HCT116 (cell line): ENCODE data around the gene TMEM131. TPM values are rescaled to one million over a fixed set of nuclear protein-coding genes. Genes with fewer than 3 reads are reported as not detected.

Experiments used
- ATAC-seq: fragments of 200-7000 bp; cut with Tn5 transposase; 2 replicates; pipeline ENCODE4 v1.9.1; 2020; ENCODE audit warnings: mild to moderate bottlenecking, moderate library complexity
- BruUV-seq: library from RNA; stranded (reverse); fragments of 400-500 nt; replicated peaks from 2 replicates; lab custom pipeline; 2021; lab: Mats Ljungman, UMichigan
- CTCF ChIA-PET: fragments of 300-600 bp; sonication (Branson Sonifier 250); formaldehyde crosslinking; loops from one replicate; lab custom pipeline; 2021; ENCODE audit warnings: antibody characterized with exemption; lab: Charles Lee
- POLR2A ChIA-PET: fragments of 300-600, 350-600 bp; sonication (Branson Sonifier 250); formaldehyde crosslinking; loops from one replicate; lab custom pipeline; 2021; ENCODE audit warnings: antibody characterized with exemption; lab: Charles Lee
- RAD21 ChIA-PET, 2 experiments: fragments of 300-600 bp; sonication (Branson Sonifier 250); formaldehyde crosslinking; loops; one replicate each; lab custom pipeline; 2023; ENCODE audit warnings: low total read pairs in 2 of 2; ENCODE audit not compliant: uncharacterized antibody in 2 of 2, unreplicated experiment in 2 of 2, low non-redundant PET in 1 of 2; lab: Charles Lee
- DNase-seq: peaks from one replicate; pipeline ENCODE4 v3.0.0-alpha.2; 2010; ENCODE audit warnings: low read depth, low spot score
- H2AFZ ChIP-seq: fragments of 200-600 bp; shearing (Covaris generic), sonication (generic); 2 replicates; pipeline ENCODE4 v1.6.1; 2017; ENCODE audit warnings: low read depth, mixed run types, mixed read lengths, antibody characterized with exemption, low read length; ENCODE audit not compliant: poor library complexity, severe bottlenecking
- H3K27ac ChIP-seq: 2 replicates; pipeline ENCODE4 v1.5.1; 2012; ENCODE audit warnings: low read depth, low read length
- H3K27me3 ChIP-seq: fragments of 200-600 bp; sonication (generic); 2 replicates; pipeline ENCODE4 v1.6.1; 2016; ENCODE audit warnings: mixed run types, low read length, mixed read lengths; ENCODE audit not compliant: insufficient read depth
- H3K36me3 ChIP-seq, 2 experiments: fragments of 200-500 bp in 1 of 2; fragments of 200-600 bp in 1 of 2; sonication (Bioruptor generic) in 1 of 2; sonication (generic) in 1 of 2; 2 replicates each; pipeline versions ENCODE4 v1.5.1 to v1.6.1; 2014 to 2016; ENCODE audit warnings: low read length in 2 of 2, inconsistent platforms in 1 of 2, mixed read lengths in 1 of 2, mixed run types in 1 of 2; ENCODE audit not compliant: insufficient read depth in 2 of 2, control insufficient read depth in 1 of 2
- H3K4me1 ChIP-seq, 2 experiments: fragments of 200-600 bp in 1 of 2; sonication (generic) in 1 of 2; 2 replicates each; pipeline versions ENCODE4 v1.5.1 to v1.6.1; 2012 to 2017; ENCODE audit warnings: low read length in 2 of 2, inconsistent platforms in 1 of 2, mild to moderate bottlenecking in 1 of 2, mixed read lengths in 1 of 2, mixed run types in 1 of 2, moderate library complexity in 1 of 2; ENCODE audit not compliant: insufficient read depth in 2 of 2, control insufficient read depth in 1 of 2
- H3K4me2 ChIP-seq: fragments of 200-600 bp; sonication (generic); 2 replicates; pipeline ENCODE4 v1.6.1; 2017; ENCODE audit warnings: mixed run types, low read length, mixed read lengths
- H3K4me3 ChIP-seq, 2 experiments: fragments of 200-600 bp in 1 of 2; sonication (generic) in 1 of 2; replicated peaks in 1 of 2; 2 replicates each; pipeline ENCODE4 v1.5.1; 2011 to 2016; ENCODE audit warnings: low read length in 2 of 2, control low read depth in 1 of 2, low read depth in 1 of 2, mild to moderate bottlenecking in 1 of 2, mixed read lengths in 1 of 2, mixed run types in 1 of 2
- H3K79me2 ChIP-seq: fragments of 200-600 bp; sonication (generic); 2 replicates; pipeline ENCODE4 v1.6.1; 2017; ENCODE audit warnings: mild to moderate bottlenecking, mixed run types, low read length, moderate library complexity, mixed read lengths; ENCODE audit not compliant: insufficient read depth
- H3K9ac ChIP-seq: fragments of 200-600 bp; sonication (generic); 2 replicates; pipeline ENCODE4 v1.6.1; 2016; ENCODE audit warnings: low read length, mixed read lengths
- H3K9me2 ChIP-seq: fragments of 200-600 bp; sonication (generic), shearing (Covaris generic); 2 replicates; pipeline ENCODE4 v1.6.1; 2017; ENCODE audit warnings: mixed run types, mild to moderate bottlenecking, moderate library complexity; ENCODE audit not compliant: insufficient read depth
- H3K9me3 ChIP-seq, 2 experiments: fragments of 200-500 bp in 1 of 2; fragments of 200-600 bp in 1 of 2; sonication (Bioruptor generic) in 1 of 2; sonication (generic) in 1 of 2; 2 replicates each; pipeline ENCODE4 v1.6.1; 2014 to 2017; ENCODE audit warnings: low read length in 2 of 2, mixed read lengths in 2 of 2, inconsistent platforms in 1 of 2, low read depth in 1 of 2, mild to moderate bottlenecking in 1 of 2, mixed run types in 1 of 2, moderate library complexity in 1 of 2; ENCODE audit not compliant: control insufficient read depth in 1 of 2, insufficient read depth in 1 of 2
- H4K20me1 ChIP-seq: fragments of 200-600 bp; sonication (generic), shearing (Covaris generic); 2 replicates; pipeline ENCODE4 v1.6.1; 2017; ENCODE audit warnings: mixed run types, mild to moderate bottlenecking, moderate library complexity; ENCODE audit not compliant: insufficient read depth
- CEBPB ChIP-seq: IDR thresholded peaks from 2 replicates; pipeline ENCODE4 v1.6.1; 2012; ENCODE audit warnings: low read depth
- CTCF ChIP-seq, 3 experiments: fragments of 200-600 bp in 1 of 3; sonication (generic) in 1 of 3; IDR thresholded peaks in 2 of 3; conservative IDR thresholded peaks in 1 of 3; 2 replicates each; pipeline ENCODE4 v1.5.1; 2012 to 2017; ENCODE audit warnings: low read depth in 2 of 3, low read length in 2 of 3, antibody characterized with exemption in 1 of 3, borderline replicate concordance in 1 of 3, control low read depth in 1 of 3, mild to moderate bottlenecking in 1 of 3, mixed read lengths in 1 of 3, mixed run types in 1 of 3, moderate library complexity in 1 of 3; ENCODE audit not compliant: insufficient read depth in 1 of 3
- ELF1 ChIP-seq: IDR thresholded peaks from 2 replicates; pipeline ENCODE4 v1.6.1; 2012; ENCODE audit warnings: low read depth, borderline replicate concordance
- EZH2 ChIP-seq: fragments of 200-600 bp; sonication (generic); IDR thresholded peaks from 2 replicates; pipeline ENCODE4 v1.6.1; 2017; ENCODE audit warnings: antibody characterized with exemption, mixed run types
- EZH2phosphoT487 ChIP-seq: fragments of 200-600 bp; IDR thresholded peaks from 2 replicates; pipeline ENCODE4 v1.6.1; 2018; ENCODE audit warnings: antibody characterized with exemption, borderline replicate concordance
- FOSL1 ChIP-seq: IDR thresholded peaks from 2 replicates; pipeline ENCODE4 v1.6.1; 2012; ENCODE audit warnings: low read depth
- POLR2A ChIP-seq: IDR thresholded peaks from 2 replicates; pipeline ENCODE4 v1.7.0; 2011; ENCODE audit warnings: borderline replicate concordance; ENCODE audit not compliant: insufficient read depth, insufficient read length; ENCODE audit errors: extremely low read depth
- RAD21 ChIP-seq: IDR thresholded peaks from 2 replicates; pipeline ENCODE4 v1.6.1; 2012; ENCODE audit warnings: low read depth, mild to moderate bottlenecking
- TCF7L2 ChIP-seq: IDR thresholded peaks from 2 replicates; pipeline ENCODE4 v1.7.0; 2011; ENCODE audit warnings: borderline replicate concordance, inconsistent platforms; ENCODE audit not compliant: insufficient read depth, insufficient read length; ENCODE audit errors: extremely low read depth
- ZBTB33 ChIP-seq: IDR thresholded peaks from 2 replicates; pipeline ENCODE4 v1.6.1; 2011; ENCODE audit warnings: mild to moderate bottlenecking, low read length, moderate library complexity; ENCODE audit not compliant: insufficient replicate concordance; ENCODE audit errors: extremely low read depth
- ZFX ChIP-seq: fragments of 450-650 bp; IDR thresholded peaks from 2 replicates; pipeline ENCODE4 v1.6.1; 2017
- ZNF274 ChIP-seq: fragments of 200-500 bp; sonication (Bioruptor generic); IDR thresholded peaks from 2 replicates; pipeline ENCODE4 v1.6.1; 2014; ENCODE audit warnings: mild to moderate bottlenecking, low read depth, low read length, inconsistent platforms
- intact Hi-C: fragments of 100-400 bp; cut with micrococcal nuclease; formaldehyde crosslinking; loops from 2 replicates; pipeline ENCODE4 v1.10.0; 2022
- total RNA-seq: library from RNA; stranded (reverse); gene quantifications from one replicate; pipeline ENCODE4 v1.2.1, GENCODE V29; 2021; ENCODE audit not compliant: unreplicated experiment

Gene TMEM131
- total RNA-seq, 1 experiment from 2014 or later, result 51.5 TPM

- DNase-seq, result no peak
- H3K9me2 ChIP-seq, result no peaks in the 10 kb centered on the region
- CTCF ChIA-PET, result no interaction called here
- no TSS peak for BruUV-seq
- POLR2A ChIA-PET, result no interaction called here
- H3K4me3 ChIP-seq, result no peak overlapping the region
- no peaks in the 10 kb centered on the region for H3K4me1 ChIP-seq
- H2AFZ ChIP-seq, result no peak overlapping the region
- RAD21 ChIA-PET, result no interaction called here
- no peak overlapping the region for H3K9ac ChIP-seq
- no peak overlapping the region for H3K27ac ChIP-seq
- ATAC-seq, result no peak
- no peak overlapping the region for H3K4me2 ChIP-seq
- no peaks in the 10 kb centered on the region for H4K20me1 ChIP-seq
- intact Hi-C loops, result no loop called here
- no peaks in the 10 kb centered on the region for H3K27me3 ChIP-seq
- H3K36me3 ChIP-seq, result no peaks in the 10 kb centered on the region
- no peak for TF ChIP-seq ZBTB33
- no peak for TF ChIP-seq TCF7L2
- no peak for TF ChIP-seq CTCF (IDR thresholded peaks at IDR 0.05 in 2 of 3, conservative IDR thresholded peaks at IDR 0.05 in 1 of 3; ENCODE audit: borderline replicate concordance in 1 of 3, insufficient read depth in 1 of 3, low read depth in 2 of 3, low read length in 2 of 3)
- no peak for TF ChIP-seq ZFX
- no peak for TF ChIP-seq EZH2phosphoT487
- no peak for TF ChIP-seq EZH2
- TF ChIP-seq RAD21, result no peak
- TF ChIP-seq ELF1, result no peak
- TF ChIP-seq FOSL1, result no peak
- TF ChIP-seq POLR2A, result no peak
- no peak for TF ChIP-seq CEBPB
- no peak for TF ChIP-seq ZNF274
- H3K79me2 ChIP-seq, result no peaks in the 10 kb centered on the region
- no peaks in the 10 kb centered on the region for H3K9me3 ChIP-seq
Observed at GRCh38 chr2:97715951-97716694, 279.6 kb downstream of the TMEM131 start.
